ENCODE measurements around the gene XRRA1. TPM values are rescaled to one million over a fixed set of nuclear protein-coding genes. Genes with fewer than 3 reads are reported as not detected.

Gene XRRA1
- total RNA-seq, 2 donors from 2014 or later: 7.2 to 9.0 TPM

DNA sequence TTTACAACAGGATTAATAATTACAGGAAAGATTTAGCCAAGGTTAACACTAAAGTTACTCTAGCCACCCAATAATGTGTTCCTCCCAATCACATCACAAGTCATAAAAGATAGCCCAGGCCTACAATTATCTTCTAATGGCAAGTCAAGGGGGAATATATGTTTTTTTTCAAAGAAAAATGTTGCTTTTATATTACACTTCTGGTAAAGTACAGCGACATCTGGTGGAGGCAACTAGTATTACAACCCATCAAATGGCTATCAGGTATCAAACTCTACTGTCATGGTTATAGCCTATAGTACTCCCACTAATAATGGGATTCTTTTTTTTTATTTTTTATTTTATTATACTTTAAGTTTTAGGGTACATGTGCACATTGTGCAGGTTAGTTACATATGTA lies 71.8 kb downstream of the XRRA1 start:
- no peaks in the 10 kb centered on the region for H3K27me3 Mint-ChIP-seq (ENCODE audit: insufficient read depth)
- H3K27ac ChIP-seq (ENCODE audit: low read depth, low read length): no peak overlapping the region
- no peak overlapping the region for H3K4me3 Mint-ChIP-seq
- WGBS, 2 experiments (ENCODE audit: insufficient coverage in 1 of 2, insufficient read length in 1 of 2): 73% methylated on average over 1 of the region's 1 CpG; no CpG with 5 or more reads in 1 of the 2 experiments
- no peaks in the 10 kb centered on the region for H3K4me1 Mint-ChIP-seq
- peaks cover 43% of the 10 kb centered on the region for H3K9me3 Mint-ChIP-seq
- TF ChIP-seq, protein P1, sequence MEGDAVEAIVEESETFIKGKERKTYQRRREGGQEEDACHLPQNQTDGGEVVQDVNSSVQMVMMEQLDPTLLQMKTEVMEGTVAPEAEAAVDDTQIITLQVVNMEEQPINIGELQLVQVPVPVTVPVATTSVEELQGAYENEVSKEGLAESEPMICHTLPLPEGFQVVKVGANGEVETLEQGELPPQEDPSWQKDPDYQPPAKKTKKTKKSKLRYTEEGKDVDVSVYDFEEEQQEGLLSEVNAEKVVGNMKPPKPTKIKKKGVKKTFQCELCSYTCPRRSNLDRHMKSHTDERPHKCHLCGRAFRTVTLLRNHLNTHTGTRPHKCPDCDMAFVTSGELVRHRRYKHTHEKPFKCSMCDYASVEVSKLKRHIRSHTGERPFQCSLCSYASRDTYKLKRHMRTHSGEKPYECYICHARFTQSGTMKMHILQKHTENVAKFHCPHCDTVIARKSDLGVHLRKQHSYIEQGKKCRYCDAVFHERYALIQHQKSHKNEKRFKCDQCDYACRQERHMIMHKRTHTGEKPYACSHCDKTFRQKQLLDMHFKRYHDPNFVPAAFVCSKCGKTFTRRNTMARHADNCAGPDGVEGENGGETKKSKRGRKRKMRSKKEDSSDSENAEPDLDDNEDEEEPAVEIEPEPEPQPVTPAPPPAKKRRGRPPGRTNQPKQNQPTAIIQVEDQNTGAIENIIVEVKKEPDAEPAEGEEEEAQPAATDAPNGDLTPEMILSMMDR (conservative IDR thresholded peaks at IDR 0.05): peak; percentile 83
- H3K9me3 ChIP-seq (ENCODE audit: control insufficient read depth, low read length): peaks cover 42% of the 10 kb centered on the region
- H3K9ac ChIP-seq (ENCODE audit: extremely low read depth, low read length, poor library complexity, severe bottlenecking): no peak overlapping the region
- DNase-seq: peak; percentile 58
- no peak overlapping the region for H3K27ac Mint-ChIP-seq
- peak overlapping the region; percentile 25 for H3K4me3 ChIP-seq (ENCODE audit: low read length)
- H3K4me1 ChIP-seq (ENCODE audit: control insufficient read depth, insufficient read depth, low read length): no peaks in the 10 kb centered on the region
- H3K36me3 Mint-ChIP-seq (ENCODE audit: low read depth): peaks cover 53% of the 10 kb centered on the region
- H3K27me3 ChIP-seq (ENCODE audit: control insufficient read depth, insufficient read depth, low read length, poor library complexity, severe bottlenecking): no peaks in the 10 kb centered on the region
- H3K36me3 ChIP-seq (ENCODE audit: control insufficient read depth, insufficient read depth, low read length): peaks cover 46% of the 10 kb centered on the region

DNA sequence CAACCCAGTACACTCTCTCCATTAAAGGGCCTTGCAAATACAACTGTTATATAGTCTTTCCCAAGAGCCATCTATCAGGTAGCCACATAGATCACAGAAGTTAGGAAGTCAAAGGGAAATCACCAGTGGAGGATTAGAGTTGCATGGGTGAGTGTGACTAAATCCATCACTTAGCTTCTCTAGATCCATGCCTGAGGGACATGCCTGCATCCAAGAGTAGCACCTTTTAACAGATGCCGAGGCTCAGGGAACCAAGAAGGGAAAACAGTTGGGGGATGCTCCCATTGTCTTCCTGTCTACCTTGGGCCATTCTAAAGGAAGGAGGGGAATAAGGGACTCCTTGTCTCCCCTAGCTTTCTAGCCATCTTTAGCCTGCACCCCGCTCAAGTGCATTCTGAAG lies 77.9 kb downstream of the XRRA1 start:
- Histone ChIP-seq H3K9ac (ENCODE audit: extremely low read depth, low read length, poor library complexity, severe bottlenecking) (no peak overlapping the region), H3K9me3 (ENCODE audit: control insufficient read depth, low read length) (peaks cover 90% of the 10 kb centered on the region), H3K36me3 (ENCODE audit: control insufficient read depth, insufficient read depth, low read length) (peaks cover 91% of the 10 kb centered on the region), H3K27me3 (ENCODE audit: control insufficient read depth, insufficient read depth, low read length, poor library complexity, severe bottlenecking) (no peaks in the 10 kb centered on the region), H3K27ac (ENCODE audit: low read depth, low read length) (no peak overlapping the region), H3K4me1 (ENCODE audit: control insufficient read depth, insufficient read depth, low read length) (no peaks in the 10 kb centered on the region), H3K4me3 (ENCODE audit: low read length) (peak overlapping the region; percentile 64)
- Mint-ChIP-seq H3K4me3 (no peak overlapping the region), H3K36me3 (ENCODE audit: low read depth) (peaks cover 91% of the 10 kb centered on the region), H3K4me1 (no peaks in the 10 kb centered on the region), H3K27me3 (ENCODE audit: insufficient read depth) (no peaks in the 10 kb centered on the region), H3K27ac (no peak overlapping the region), H3K9me3 (peaks cover 88% of the 10 kb centered on the region)
- no peak for DNase-seq
- TF ChIP-seq, protein P1 (conservative IDR thresholded peaks at IDR 0.05): no peak
- 92 to 100% methylated on average over 2 of the region's 2 CpGs for WGBS, 2 experiments (ENCODE audit: insufficient coverage in 1 of 2, insufficient read length in 1 of 2)

DNA sequence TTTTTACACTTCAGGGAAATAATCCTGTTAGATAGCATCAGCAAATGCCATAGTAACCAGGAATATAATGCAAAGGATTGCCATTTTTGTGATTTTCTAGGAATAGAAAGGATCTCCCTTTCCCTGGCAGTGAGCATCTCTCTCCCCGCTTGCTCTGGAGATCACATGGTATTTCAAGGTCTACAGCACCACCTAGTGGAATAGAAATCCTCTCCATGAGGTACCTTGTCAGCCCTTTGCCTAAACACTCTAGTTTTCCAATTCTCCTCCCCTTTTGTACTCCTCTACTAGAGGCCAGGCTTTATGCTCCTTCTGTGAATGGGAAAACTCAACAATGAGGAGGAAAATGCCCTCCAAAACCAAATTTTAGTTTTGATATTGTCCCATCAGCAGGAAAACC lies 78.4 kb downstream of the XRRA1 start:
- H3K9me3 Mint-ChIP-seq: peaks cover 91% of the 10 kb centered on the region
- no peaks in the 10 kb centered on the region for H3K27me3 ChIP-seq (ENCODE audit: control insufficient read depth, insufficient read depth, low read length, poor library complexity, severe bottlenecking)
- peaks cover 91% of the 10 kb centered on the region for H3K36me3 Mint-ChIP-seq (ENCODE audit: low read depth)
- H3K27ac Mint-ChIP-seq: no peak overlapping the region
- peak; percentile 56 for DNase-seq
- 89 to 90% methylated on average over 1 of the region's 1 CpG for WGBS, 2 experiments (ENCODE audit: insufficient coverage in 1 of 2, insufficient read length in 1 of 2)
- peaks cover 91% of the 10 kb centered on the region for H3K36me3 ChIP-seq (ENCODE audit: control insufficient read depth, insufficient read depth, low read length)
- TF ChIP-seq, protein P1 (conservative IDR thresholded peaks at IDR 0.05): peak; percentile 73
- peak overlapping the region; percentile 64 for H3K4me3 ChIP-seq (ENCODE audit: low read length)
- no peak overlapping the region for H3K4me3 Mint-ChIP-seq
- no peaks in the 10 kb centered on the region for H3K27me3 Mint-ChIP-seq (ENCODE audit: insufficient read depth)
- H3K9me3 ChIP-seq (ENCODE audit: control insufficient read depth, low read length): peaks cover 90% of the 10 kb centered on the region
- no peak overlapping the region for H3K9ac ChIP-seq (ENCODE audit: extremely low read depth, low read length, poor library complexity, severe bottlenecking)
- no peak overlapping the region for H3K27ac ChIP-seq (ENCODE audit: low read depth, low read length)
- no peaks in the 10 kb centered on the region for H3K4me1 ChIP-seq (ENCODE audit: control insufficient read depth, insufficient read depth, low read length)
- no peaks in the 10 kb centered on the region for H3K4me1 Mint-ChIP-seq
